HG03460 (cell line): ENCODE measurements around the gene RPL27A.
A peak's percentile ranks its signal among the peaks of the same experiment; 100 is the strongest.
"Not testable (repeated sequence)": the region's sequence is repeated elsewhere in the genome, so short reads cannot be mapped to it uniquely, and the experiment has no call there.

Experiments
- ATAC-seq: cut with Tn5 transposase; IDR thresholded peaks from one replicate; pipeline ENCODE4 v1.9.1; 2021; ENCODE audit not compliant: unreplicated experiment

Gene RPL27A

GRCh38 chr11:8682303-8683114 lies at the start of gene RPL27A, which contains the start of gene TRIM66:
Gene RPL27A, plus strand, starts transcription at chr11:8682792. Its CDS starts 22 bp downstream, at chr11:8682814.
Gene TRIM66, minus strand, starts transcription at chr11:8682665. Its CDS starts 10,391 bp downstream, at chr11:8672274.
- ATAC-seq, result peak; percentile 97

GRCh38 chr11:8634498-8634897 lies 48.1 kb upstream of the RPL27A start:
- ATAC-seq, result no peak

- ATAC-seq, result no peak
Observed at GRCh38 chr11:8636127-8636526, 46.5 kb upstream of the RPL27A start.

- no peak for ATAC-seq
Observed at GRCh38 chr11:8638300-8638699, 44.3 kb upstream of the RPL27A start.

GRCh38 chr11:8639655-8640054 lies 42.9 kb upstream of the RPL27A start:
- ATAC-seq, result no peak

GRCh38 chr11:8640267-8640906 lies 42.2 kb upstream of the RPL27A start:
- ATAC-seq, result no peak

GRCh38 chr11:8641332-8641731 lies 41.3 kb upstream of the RPL27A start:
- no peak for ATAC-seq

- ATAC-seq, result no peak
Observed at GRCh38 chr11:8642196-8642841, 40.3 kb upstream of the RPL27A start.

- ATAC-seq, result no peak
Observed at GRCh38 chr11:8646873-8647272, 35.7 kb upstream of the RPL27A start.

- ATAC-seq, result no peak
Observed at GRCh38 chr11:8649361-8649760, 33.2 kb upstream of the RPL27A start.

- no peak for ATAC-seq
Observed at GRCh38 chr11:8650401-8650990, 32.1 kb upstream of the RPL27A start.

- no peak for ATAC-seq
Observed at GRCh38 chr11:8652140-8652539, 30.5 kb upstream of the RPL27A start.

GRCh38 chr11:8654503-8654902 lies 28.1 kb upstream of the RPL27A start:
- no peak for ATAC-seq

GRCh38 chr11:8656291-8656690 lies 26.3 kb upstream of the RPL27A start:
- no peak for ATAC-seq

- ATAC-seq, result no peak
Observed at GRCh38 chr11:8658321-8659057, 24.1 kb upstream of the RPL27A start.

GRCh38 chr11:8661001-8661795 lies 21.4 kb upstream of the RPL27A start:
- no peak for ATAC-seq

- no peak for ATAC-seq
Observed at GRCh38 chr11:8665222-8665621, 17.4 kb upstream of the RPL27A start.

GRCh38 chr11:8670081-8670480 lies 12.5 kb upstream of the RPL27A start:
- not testable (repeated sequence) for ATAC-seq

GRCh38 chr11:8671193-8671612 lies 11.4 kb upstream of the RPL27A start:
- ATAC-seq, result no peak

GRCh38 chr11:8671651-8672062 lies 10.9 kb upstream of the RPL27A start:
- ATAC-seq, result no peak
